ENCODE measurements around the gene ACMSD.
"Not testable (repeated sequence)": the region's sequence is repeated elsewhere in the genome, so short reads cannot be mapped to it uniquely, and the experiment has no call there.

The ACMSD gene

DNA sequence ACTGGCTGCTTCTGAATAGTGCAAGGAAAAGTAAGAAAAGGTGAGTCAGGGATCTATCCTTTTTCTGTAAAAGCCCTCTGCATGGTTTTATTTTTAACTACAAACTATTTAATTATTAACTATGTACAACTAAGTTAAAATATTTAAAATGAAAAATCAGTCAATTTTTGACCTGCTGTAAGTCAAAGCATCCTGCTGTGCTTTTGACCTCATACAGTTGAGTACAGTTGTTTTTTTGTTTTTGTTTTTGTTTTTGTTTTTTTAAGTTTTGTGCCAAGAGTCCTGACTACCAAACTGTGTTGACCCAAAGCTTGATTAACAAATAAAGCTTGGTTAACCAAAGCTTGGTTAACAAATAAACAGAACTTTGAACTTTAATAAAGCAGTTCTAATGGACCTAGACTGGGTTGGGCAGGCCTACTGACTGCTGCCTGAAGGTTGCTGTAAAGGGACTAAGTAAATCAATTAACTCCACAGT lies at the start of gene ACMSD:
Gene ACMSD (plus strand): TSS at position 474 of the 478 bp plus-strand sequence. CDS start 67 bp downstream, outside the sequence.
- DNase-seq = no peak

DNA sequence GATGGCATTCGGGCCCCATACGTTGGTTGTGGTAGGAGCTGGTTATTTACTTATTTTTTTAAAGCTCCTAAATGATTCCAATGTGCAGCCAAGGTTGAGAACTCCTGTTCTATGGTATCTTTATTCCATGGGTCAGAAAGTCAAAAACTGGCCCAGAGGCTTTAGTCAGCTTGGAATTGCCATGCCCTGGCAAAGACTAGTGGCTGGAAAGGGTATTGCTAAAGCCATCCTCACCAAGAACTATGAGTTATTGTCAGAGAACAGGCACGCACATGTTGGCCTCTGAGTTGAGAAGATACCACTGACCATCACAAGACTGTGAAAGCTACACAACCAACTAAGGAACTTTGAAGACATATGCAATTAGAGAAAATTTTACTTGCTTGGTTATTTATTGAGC lies 47.9 kb upstream of the ACMSD start:
- DNase-seq = no peak

DNA sequence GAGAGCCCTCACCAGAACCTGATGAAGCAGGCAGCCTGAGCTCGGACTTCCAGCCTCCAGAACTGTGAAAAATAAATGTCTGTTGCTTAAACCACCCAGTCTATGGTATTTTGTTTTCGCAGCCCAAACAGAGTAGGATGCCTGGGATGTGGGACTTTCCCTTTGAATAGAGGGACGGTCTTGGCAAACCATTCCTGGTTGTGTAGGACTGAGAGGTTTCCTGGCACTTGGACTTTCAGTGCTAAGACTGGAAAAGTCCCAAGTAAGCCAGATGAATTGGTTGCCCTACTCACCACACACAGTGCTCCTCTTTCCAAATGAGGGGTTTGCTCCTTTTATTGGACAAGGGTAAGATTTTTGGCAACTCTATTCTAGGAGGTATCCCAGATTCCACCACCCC lies 46.8 kb upstream of the ACMSD start:
- peak; percentile 26 for DNase-seq

DNA sequence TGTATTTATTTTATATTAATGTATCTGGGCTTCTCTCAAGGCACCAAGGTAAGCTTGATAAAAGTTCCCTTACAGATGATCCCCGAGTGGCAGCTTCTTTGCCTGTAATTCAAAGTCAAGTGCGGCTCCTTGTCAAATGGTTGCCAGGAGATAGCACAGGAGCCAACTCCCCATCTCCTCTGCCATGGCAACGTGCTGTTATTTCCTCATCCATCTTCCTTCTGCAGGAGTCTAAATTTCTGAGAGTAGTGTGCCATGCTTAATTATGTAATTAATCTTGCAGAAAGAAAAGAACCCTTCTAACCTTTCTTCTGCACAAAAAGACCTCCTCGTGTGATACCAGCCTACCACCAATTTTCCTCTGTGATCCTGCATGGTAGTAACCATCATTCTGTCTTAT lies 46.2 kb upstream of the ACMSD start:
- no peak for DNase-seq

DNA sequence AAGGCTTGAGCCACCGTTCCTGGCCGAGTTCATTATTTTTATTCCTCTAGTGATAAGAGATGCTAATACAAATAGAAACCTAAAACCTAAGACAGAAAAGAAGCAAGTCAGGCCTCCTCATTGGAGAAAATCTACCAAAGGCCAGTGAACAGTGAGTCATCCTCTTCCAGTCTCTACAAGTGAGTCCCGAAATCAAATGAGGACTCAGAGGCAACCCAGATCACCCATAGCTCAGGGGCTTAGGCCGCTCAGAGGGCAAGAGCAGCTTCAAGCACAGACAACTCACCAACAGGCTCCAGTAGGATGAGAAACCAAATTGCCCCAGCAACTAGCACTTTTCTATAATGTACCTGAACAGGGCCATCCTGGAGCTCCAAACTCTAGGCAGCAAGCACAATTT lies 42.7 kb upstream of the ACMSD start:
- DNase-seq = no peak

DNA sequence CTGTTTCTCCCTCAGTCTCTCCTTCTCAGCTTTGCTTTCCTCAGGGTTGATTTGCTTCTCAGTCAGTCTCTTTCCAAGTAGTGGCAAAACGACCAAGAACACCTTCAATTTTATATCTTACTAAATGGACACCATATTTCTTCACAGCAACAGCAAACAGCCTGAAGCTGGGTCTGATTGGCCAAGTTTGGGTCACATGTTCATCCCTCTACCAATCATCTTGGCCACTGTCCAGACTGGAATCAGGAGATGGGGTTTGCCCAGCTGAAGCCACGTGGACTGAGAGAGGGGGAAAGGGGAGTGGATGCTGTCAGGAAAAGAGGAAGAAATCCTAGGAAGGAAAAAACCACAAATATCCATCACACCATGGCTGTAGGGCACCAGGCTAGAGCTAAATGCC lies 42.0 kb upstream of the ACMSD start:
- no peak for DNase-seq

DNA sequence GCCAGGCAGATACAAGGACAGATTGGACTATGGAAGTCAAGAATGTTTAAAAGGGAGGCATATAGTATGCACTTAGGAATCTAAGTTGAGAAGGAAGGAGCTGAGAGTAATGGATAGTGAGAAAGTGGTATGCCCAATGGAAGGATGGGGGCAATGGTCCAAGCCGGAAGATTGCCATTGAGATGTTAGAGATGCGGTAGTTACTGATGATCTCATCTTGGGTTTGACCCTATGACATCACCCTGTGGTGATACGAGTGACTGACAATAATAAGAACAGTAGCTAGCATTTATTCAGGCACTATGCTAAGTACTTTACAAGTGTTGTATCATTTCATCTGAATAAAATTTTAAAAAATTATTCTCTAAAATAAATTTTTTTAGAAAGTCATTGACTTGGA lies 38.5 kb upstream of the ACMSD start:
- DNase-seq = no peak

DNA sequence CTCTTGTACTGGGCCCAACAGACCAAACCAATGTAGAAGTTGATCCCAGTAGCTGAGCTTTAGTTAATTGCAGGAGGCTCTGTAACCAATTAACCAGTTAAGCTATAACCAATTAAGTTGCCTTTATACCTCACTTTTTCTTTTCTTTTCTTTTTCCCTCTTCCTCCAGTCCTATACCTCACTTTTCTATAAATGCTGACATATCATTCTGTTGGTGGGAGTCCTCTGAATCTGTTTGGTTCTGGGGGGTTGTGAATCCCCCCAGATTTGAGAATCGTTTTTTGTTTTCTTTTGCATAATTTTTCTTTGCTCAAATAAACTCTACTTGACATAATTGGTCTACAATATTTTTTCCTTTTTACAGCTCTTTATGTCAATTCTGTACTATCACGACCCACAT lies 38.1 kb upstream of the ACMSD start:
- DNase-seq = no peak

DNA sequence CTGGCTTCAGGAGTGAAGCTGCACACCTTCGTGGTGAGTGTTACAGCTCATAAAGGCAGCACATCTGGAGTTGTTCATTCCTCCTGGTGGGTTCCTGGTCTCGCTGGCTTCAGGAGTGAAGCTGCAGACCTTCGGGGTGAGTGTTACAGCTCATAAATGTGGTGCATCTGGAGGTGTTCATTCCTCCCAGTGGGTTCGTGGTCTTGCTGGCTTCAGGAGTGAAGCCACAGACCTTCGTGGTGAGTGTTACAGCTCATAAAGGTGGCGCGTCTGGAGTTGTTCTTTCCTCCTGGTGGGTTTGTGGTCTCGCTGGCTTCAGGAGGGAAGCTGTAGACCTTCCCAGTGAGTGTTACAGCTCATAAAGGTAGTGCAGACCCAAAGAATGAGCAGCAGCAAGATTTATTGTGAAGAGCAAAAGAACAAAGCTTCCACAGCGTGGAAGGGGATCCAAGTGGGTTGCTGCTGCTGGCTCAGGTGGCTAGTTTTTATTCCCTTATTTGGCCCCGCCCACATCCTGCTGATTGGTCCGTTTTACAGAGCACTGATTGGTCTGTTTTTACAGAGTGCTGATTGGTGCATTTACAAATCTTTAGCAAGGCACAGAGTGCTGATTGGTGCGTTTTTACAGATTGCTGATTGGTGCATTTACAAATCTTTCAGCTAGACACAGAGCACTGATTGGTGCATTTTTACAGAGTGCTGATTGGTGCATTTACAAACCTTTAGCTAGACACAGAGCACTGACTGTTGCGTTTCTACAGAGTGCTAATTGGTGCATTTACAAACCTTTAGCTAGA lies 34.6 kb upstream of the ACMSD start:
- DNase-seq = not testable (repeated sequence)

DNA sequence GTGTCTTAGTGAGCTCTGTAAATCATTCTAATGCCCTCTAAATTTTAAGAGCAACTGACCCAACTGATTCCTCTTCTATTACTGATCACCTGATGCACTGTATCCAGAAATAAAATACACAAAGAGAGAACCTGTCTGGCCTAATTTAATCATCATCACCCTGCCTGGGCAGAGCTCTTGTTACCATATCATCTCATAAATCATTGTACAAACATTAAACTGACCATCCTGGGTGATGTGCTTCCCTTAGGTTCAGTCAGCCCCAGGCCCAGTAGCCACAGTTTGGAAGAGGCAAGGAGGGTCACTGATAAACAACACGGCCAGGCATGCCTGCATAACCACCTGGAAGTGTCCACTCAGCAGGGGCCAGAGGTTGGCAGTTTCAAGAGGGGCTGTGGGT lies 22.7 kb upstream of the ACMSD start:
- no peak for DNase-seq

DNA sequence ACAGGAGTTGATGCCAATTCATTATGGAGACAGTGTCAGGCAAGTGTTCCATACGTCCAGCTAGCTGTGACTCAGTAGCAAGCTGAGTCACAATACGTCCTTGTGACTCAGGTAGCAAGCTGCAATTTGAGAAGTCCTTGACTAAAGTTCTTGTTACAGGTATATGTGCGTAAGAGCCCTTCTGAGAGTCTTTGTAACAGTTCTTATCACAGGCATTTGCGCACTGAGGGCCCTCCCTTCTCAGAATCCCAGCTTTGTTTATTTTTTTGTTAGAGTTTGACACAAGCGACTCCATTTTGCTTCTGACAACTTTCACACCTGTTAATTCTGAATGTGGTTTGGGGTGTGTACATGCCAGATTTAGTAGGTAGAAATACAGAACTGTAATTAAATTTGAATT lies 20.1 kb upstream of the ACMSD start:
- DNase-seq = no peak

DNA sequence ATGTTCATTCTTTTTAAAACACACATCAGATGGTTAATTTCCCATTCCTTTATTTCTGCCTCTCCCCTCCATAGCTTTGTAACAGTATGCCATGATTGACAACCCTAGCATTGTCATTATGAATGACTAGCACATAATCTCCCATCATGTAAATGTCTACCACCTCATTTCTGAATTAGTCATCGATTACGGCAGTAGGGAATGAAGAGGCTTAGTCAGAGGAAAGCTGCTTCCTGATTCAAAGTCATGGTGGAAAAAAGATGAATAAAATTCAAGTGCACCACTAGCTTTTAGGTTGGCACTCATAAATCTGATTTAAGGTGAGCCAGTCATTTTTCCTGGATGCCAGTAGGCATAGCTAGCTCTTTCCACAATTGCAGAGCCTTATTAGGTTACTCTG lies 19.1 kb upstream of the ACMSD start:
- DNase-seq = no peak

DNA sequence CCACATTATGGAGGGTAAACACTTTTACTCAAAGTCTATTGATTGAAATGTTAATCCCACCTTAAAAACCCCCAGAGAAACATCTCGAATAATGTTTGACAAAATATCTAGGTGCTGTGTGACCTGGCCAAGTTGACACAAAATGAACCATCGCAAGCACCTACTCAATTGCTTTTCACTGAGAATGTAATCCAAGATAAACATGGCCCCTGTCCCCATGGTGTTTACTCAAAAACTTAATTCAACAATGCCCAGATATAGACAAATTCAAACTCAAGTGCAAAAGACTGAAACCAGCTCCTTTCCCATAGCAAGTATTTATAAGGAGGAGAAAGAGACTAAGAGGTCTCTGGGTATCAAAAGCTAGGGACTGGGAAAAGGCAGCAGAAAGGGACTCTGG lies 15.0 kb upstream of the ACMSD start:
- no peak for DNase-seq

DNA sequence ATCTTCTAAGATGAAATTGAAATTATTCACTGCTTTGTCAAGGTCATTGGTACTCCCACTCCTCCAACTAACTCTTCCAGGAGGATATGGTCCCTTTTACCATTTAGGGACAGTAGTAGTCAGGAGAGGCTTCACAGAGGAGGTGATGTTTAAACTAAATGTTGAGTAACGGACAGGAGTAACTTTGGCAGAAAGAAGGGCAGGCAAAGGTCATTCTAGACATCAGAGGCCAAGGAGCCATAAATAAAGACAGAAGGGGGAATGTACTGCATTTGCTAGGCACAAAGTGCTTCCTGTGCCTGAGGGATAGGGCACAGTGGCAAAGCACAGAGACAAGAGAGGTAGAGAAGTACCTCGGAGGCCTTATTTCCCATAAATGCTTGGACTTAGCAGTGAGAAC lies 14.6 kb upstream of the ACMSD start:
- no peak for DNase-seq

DNA sequence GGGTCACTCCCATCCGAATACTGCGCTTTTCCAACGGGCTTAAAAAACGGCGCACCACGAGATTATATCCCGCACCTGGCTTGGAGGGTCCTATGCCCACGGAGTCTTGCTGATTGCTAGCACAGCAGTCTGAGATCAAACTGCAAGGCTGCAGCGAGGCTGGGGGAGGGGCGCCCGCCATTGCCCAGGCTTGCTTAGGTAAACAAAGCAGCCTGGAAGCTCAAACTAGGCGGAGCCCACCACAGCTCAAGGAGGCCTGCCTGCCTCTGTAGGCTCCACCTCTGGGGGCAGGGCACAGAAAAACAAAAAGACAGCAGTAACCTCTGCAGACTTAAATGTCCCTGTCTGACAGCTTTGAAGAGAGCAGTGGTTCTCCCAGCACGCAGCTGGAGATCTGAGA lies 12.7 kb upstream of the ACMSD start:
- not testable (repeated sequence) for DNase-seq

DNA sequence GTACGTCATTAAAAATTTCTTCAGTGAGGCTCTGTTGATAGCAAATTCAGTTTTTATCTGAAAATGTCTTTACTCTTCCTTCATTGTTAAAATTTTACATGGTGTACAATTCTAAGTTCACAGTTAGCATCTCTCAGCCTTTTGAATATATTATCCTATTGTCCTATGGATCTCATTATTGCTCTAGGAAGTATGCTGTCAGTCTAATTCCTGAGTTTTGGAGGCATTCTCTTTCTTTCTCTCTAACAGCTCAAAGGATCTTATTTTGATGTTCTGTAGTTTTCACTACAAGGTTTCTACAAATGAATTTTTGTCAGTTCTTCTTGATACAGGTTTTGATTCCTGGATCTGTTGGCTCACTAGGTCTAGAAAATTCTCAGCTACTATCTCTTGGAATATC lies 2.9 kb upstream of the ACMSD start:
- no peak for DNase-seq

DNA sequence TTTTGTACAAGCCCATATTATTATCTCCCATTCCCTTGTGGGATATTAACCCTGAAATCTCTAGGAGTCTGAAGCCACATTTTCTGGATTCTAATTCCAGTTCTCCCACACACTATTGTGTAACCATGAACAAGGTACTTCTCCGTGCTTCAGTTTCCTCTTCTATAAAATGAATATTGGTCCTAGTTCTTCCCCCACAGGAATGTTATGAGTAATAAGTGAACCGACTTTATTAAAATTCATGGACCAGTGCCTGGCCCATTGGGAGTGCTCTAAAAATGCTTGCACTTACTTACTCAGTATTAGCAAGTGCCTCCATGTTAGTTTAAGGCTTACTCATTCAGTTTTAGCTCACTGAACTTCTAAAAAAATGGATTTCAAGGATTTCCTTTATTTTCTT lies 1.4 kb upstream of the ACMSD start:
- no peak for DNase-seq

DNA sequence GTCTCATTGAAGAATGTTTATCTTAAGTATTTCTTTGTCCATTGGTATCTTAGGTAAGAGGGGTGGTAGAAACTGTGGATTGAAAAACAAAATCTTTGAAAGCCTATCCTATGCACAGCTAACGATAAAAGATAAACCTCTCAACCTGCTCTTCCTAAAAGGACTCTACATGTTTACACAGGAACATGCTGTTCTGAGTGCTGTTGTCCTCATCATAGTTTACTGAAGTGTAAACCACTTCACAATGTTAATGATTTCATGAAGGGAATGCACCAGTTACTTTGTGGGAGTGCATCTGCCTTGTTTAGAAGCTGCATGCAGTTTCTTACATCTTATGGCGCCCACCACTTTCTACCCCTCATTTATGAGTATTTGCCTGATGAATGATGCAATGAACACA lies 1.2 kb downstream of the ACMSD start:
- DNase-seq = no peak

DNA sequence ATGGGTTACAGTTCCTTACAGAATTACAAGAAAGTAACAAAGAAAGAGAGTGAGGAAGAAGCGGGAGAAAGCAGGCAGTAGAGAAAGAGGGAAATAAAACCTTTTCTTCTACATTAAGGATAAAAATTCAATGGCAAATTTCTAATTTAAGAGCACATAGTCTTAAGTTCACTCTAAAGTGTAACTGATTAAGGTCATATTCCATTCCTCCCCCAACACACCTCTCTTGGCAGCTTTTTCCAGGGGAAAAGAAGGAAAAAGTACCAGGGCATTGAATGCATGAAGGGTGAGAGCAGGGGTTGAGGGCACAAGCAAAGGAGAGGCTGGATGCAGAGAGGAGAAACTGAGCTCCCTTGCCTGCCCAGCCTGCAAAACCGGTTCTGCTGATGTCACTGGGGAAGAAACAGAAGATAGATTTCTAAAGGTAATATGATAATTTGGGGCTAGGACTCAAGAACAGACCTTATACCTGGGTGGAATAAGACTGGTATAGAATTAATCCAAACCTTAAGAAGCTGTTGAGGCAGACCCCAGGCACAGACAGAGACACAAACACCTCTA lies 4.6 kb downstream of the ACMSD start:
- no peak for DNase-seq

DNA sequence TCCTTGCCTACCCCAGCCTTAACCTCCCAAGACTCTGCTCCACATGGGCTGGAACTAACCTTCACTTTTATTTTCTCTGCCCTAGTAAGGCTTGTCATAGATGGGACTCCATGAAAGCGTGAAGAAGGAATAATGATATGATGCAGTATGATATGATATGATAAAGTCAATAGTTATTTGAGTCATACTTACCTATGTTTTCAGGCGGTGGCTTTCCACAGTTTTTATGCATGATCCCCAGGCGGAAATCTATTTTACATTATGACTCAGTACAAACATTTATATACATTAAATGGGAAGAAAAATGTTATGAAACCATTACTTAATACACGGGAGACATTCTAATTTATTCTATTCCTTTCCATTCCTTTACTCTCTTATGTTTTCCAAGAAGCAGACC lies 5.6 kb downstream of the ACMSD start:
- no peak for DNase-seq

DNA sequence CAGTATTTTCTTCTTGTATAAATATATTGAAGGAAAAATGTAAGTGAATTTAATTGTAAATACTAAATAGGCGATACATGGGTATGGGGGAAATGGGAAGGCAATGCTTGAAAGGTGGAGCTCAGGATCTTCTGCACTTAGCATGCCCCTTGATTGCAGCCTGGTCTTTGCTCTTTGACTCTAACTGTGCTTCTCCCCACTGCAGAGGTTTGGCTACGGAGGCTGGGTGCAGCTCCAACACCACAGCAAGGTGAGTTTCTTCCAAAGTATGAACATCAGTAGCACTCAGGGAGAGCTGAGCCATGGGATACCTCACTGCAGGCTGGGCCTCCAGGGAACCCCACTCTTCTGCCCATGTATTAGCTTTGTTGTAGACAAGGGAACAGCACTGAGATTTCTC lies 6.6 kb downstream of the ACMSD start:
- DNase-seq = no peak

DNA sequence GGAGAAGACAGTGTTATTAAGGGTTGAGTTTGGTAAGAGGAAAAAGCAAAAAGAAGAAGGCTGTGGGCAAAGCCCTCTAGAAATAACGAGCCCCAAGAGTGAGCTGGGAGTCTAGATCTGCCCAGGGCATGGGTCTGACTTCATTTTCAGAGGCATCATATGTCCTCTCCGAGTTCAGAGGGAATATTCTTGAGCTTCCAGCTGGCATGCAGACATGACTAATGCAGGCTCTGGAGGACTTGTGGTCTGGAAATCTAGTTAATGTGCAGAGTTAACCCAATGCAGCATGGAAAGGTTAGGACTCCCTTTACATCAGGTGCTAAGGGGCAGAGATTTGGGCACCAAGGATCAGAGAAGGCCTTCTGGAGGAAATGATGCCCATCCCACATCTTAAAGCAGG lies 7.3 kb downstream of the ACMSD start:
- no peak for DNase-seq

DNA sequence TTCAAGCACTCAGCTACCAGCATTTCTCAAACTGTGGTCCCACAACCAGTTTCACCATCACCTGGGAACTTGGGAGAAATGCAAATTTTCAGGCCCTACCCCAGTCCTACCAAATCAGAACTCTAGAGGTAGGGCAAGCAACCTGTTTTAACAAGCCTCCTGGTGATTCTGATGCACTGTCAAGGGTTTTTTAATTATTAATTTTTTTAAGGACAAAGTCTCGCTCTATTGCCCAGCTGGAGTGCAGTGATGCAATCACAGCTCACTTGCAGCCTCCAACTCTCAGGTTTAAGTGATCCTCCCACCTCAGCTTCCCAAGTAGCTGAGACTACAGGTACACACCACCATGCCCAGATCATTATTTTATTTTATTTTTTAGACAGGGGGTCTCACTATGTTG lies 7.8 kb downstream of the ACMSD start:
- no peak for DNase-seq

DNA sequence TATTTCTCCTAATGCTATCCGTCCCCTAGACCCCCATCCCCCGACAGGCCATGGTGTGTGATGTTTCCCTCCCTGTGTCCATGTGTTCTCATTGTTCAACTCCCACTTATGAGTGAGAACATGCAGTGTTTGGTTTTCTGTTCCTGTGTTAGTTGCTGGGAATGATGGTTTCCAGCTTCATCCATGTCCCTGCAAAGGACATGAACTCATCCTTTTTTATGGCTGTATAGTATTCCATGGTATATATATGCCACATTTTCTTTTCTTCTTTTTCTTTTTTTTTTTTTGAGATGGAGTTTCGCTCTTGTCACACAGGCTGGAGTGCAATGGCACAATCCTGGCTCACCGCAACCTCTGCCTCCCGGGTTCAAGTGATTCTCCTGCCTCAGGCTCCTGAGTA lies 9.2 kb downstream of the ACMSD start:
- not testable (repeated sequence) for DNase-seq

DNA sequence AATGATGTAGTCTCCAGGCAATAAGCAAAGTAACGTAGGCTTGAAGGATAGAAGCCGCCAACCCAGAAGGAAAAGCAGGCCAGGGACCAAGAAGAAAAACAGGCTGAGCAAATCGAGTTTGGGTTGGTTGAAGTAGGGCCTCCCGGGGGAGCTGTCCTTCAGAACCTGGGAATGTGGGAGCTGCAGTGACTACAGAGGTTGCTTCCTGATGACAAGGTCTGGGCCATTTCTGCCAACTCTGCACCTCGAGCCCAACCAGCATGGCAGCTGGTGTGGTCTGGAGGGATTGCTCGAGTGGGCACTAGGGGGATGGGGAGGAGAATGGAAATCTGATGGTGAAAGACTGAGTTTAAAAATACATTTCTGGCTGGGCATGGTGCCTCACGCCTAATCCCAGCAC lies 14.1 kb downstream of the ACMSD start:
- DNase-seq = no peak

All from midbrain (tissue), 1 donor.